Astrocyte of the spinal cord (primary cell): ENCODE results near the gene PAFAH1B2.
A peak's percentile ranks its signal among the peaks of the same experiment; 100 is the strongest.
"Not testable (repeated sequence)": the region's sequence is repeated elsewhere in the genome, so short reads cannot be mapped to it uniquely, and the experiment has no call there.

ENCODE experiments used
- DNase-seq: peaks from one replicate; pipeline ENCODE4 v3.0.0; 2011; ENCODE audit warnings: low read depth, low spot score
- H3K4me3 ChIP-seq: 2 replicates; pipeline ENCODE4 v1.5.1; 2011; ENCODE audit warnings: low read depth, mild to moderate bottlenecking, low read length, moderate library complexity
- in situ Hi-C: cut with HindIII; loops from 2 replicates; pipeline ENCODE4 v1.10.0; 2017; ENCODE audit warnings: low sequenced_read_pairs
- TF ChIP-seq, protein P1 (sequence below): IDR thresholded peaks from 2 replicates; pipeline ENCODE4 v1.5.1; 2012; ENCODE audit warnings: low read depth, mild to moderate bottlenecking, low read length, inconsistent platforms

PAFAH1B2 gene

DNA sequence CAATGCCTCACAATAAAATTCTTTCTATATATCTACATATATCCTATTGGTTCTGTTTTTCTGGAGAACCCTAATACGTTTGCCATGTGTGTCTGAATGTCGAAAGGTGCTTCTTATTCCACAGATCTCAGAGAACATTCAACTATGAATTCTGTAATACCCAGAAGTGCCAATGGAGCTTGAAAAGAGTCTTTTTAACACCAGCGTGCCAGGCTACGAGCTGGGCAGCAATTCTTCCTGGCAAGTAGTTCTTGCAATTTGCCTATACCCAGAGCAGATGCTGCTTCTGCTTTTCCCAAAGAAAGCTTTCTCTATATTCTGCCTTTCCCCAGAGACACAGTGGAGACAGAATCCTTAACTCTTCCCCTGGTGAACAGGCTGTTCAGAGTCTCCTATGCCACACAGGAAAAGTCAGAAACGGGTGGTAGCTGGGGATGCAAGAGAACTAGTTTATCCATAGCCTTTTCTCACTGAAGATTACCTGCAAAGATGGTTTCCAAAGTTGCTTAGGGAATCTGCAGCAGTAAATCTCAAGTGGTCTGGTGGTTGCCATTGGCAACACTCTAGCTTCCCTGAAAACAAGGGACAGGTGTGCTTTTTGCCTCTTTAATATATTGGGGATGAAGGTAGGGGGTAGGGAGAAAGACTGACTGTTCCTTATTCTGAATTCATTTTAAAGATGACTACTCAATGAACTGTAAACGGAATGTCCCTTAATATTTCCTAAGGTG lies 16.8 kb upstream of the PAFAH1B2 start:
- in situ Hi-C loops, result no loop called here
- TF ChIP-seq, protein P1, sequence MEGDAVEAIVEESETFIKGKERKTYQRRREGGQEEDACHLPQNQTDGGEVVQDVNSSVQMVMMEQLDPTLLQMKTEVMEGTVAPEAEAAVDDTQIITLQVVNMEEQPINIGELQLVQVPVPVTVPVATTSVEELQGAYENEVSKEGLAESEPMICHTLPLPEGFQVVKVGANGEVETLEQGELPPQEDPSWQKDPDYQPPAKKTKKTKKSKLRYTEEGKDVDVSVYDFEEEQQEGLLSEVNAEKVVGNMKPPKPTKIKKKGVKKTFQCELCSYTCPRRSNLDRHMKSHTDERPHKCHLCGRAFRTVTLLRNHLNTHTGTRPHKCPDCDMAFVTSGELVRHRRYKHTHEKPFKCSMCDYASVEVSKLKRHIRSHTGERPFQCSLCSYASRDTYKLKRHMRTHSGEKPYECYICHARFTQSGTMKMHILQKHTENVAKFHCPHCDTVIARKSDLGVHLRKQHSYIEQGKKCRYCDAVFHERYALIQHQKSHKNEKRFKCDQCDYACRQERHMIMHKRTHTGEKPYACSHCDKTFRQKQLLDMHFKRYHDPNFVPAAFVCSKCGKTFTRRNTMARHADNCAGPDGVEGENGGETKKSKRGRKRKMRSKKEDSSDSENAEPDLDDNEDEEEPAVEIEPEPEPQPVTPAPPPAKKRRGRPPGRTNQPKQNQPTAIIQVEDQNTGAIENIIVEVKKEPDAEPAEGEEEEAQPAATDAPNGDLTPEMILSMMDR, result no peak
- no peak overlapping the region for H3K4me3 ChIP-seq
- no peak for DNase-seq

DNA sequence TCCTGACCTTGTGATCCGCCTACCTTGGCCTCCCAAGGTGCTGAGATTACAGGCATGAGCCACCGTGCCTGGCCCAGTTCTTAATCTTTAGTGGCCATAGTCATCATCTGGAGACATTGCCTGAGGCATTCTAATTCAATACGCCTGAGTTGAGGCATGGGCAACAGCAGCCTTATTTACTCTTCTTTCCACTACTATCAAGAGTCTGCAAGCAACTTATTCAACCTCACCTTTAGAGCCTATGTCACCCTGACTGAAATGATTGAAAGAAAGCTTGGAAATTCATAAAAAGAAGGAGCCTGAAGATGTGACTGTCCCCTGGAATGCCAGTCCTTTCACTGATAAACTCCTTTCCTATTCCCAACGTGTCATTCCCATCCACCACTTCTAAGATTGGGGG lies 15.8 kb upstream of the PAFAH1B2 start:
- TF ChIP-seq, protein P1, result no peak
- H3K4me3 ChIP-seq, result no peak overlapping the region
- in situ Hi-C loops, result no loop called here
- DNase-seq, result no peak

DNA sequence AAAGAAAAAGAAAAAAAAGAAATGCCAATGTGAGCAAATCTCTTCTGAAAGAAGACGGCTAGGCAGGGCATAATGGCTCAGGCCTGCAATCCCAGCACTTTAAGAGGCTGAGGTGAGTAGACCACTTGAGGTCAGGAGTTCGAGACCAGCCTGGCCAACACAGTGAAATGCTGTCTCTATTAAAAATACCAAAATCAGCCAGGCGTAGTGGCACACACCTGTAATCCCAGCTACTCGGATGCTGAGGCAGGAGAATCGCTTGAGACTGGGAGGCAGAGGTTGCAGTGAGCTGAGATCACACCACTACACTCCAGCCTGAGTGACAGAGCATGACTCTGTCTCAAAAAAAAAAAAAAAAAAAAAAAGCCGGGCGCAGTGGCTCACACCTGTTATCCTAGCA lies 13.7 kb upstream of the PAFAH1B2 start:
- DNase-seq, in situ Hi-C loops, H3K4me3 ChIP-seq: not testable (repeated sequence)

DNA sequence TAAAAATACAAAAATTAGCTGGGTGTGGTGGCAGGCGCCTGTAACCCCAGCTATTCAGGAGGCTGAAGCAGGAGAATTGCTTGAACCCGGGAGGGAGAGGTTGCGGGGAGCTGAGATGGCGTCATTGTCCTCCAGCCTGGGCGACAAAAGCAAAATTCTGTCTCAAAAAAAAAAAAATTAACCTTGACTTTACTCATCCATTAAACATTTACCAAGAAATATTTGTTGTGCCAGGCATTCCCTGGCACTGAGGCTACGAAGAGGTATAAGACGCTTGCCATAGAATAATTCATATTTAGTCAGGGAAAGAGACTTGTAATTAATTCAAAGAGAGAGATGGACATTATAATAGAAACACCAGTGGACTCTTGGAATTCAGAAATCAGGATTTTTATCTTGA lies 13.2 kb upstream of the PAFAH1B2 start:
- no peak overlapping the region for H3K4me3 ChIP-seq
- no peak for DNase-seq
- in situ Hi-C loops, result no loop called here
- TF ChIP-seq, protein P1, result no peak

DNA sequence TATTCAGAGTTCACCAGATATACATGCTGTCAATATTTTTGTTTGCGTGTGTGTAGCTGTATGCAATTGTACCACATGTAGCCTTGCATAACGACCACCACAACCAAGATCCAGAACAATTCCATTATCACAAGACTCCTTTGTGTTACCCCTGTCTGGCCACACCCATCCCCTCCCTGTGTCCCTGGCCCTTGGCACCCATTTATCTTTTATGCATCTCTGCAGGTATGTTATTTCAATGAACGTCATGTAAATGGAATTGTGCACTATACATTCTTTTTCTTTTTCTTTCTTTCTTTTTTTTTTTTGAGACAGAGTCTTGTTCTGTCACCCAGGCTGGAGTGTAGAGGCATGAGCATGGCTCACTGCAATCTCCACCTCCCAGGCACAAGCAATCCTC lies 9.7 kb upstream of the PAFAH1B2 start:
- TF ChIP-seq, protein P1, result no peak
- no peak overlapping the region for H3K4me3 ChIP-seq
- no peak for DNase-seq
- in situ Hi-C loops, result no loop called here

DNA sequence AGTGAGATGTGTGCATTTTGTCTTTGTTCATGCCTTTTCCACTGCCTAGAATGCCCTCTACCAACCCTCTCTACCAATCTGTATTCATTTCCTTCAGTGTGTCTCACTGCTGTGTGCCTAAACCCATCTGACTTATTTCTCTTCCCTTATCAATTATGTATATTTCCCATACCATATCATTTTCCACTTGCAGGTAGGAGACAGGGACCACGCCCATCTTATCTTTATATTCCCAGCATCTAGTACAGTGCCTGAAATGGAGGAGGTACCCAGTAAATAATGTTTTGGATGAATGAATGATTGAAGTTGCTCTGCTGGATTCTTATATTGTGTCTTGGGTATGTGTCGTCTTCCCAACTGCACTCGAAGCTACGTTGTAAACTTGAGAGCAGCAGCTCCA lies 9.1 kb upstream of the PAFAH1B2 start:
- DNase-seq, H3K4me3 ChIP-seq, in situ Hi-C loops: not testable (repeated sequence)

DNA sequence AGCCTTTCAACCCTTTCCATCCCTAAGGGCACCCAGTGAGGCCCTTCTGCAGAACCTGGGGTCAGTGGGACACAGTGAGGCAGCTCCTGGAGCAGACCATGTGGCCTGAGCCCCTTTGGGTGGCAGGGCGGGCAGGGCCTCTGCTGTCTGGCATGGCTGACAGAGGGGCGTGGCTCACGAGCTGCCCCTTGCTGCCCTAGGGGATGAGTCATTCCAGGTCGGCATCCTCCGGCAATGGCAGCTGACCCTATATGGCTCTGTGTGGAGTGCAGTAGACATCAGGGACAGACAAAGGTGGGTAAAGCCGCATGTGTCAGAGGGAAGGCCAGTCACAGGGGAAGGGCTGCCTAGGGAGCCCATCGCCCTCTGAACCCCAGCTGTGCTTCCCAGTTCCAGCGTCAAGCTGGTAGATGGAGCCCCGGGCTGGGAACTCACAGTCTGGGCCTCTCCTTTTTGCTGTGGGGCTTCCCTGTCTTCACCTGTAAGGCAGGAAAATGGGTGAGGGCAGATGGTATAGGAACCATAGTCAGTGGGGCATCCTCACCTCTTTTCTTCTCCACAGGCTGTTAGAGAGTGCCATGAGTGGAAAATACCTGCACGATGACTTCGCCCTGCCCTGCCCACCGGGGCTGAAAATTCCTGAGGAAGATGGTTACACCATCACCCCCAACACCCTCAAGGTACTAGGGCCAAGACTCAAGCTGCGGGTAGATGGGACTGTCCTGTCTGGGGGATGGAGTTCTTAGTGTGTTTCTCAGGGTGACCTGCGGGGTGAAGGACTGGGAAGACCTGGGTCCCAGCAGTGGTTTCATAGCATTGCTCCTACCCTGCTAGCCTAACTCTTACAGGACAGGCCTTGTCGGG lies 6.6 kb upstream of the PAFAH1B2 start:
- H3K4me3 ChIP-seq, DNase-seq, in situ Hi-C loops: not testable (repeated sequence)

DNA sequence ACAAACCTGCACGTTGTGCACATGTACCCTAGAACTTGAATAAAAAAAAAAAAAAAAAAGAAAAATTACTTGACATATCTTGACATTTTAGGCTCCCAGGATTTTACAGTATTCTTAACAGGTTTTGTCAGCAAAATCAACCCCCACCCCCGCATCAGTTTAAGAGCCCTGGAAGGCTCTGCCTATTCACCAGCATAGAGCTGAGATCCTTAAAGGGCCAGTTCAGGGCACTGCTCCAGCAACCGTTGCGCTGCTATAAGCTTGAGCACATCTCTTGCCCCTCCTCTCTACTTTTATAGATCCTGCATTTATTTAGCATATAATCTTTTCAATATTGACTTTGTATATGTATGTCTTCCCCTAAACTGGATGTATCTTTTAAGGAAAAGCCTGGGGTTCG lies 697 bp upstream of the PAFAH1B2 start:
- peak overlapping the region; percentile 82 for H3K4me3 ChIP-seq
- in situ Hi-C loops, result no loop called here
- peak; percentile 65 for DNase-seq
- TF ChIP-seq, protein P1, result no peak
